CD14-positive monocyte (primary cell): ENCODE data around the gene PPID. TPM values are rescaled to one million over a fixed set of nuclear protein-coding genes. Genes with fewer than 3 reads are reported as not detected.
A peak's percentile ranks its signal among the peaks of the same experiment; 100 is the strongest.

ENCODE experiments used
- DNase-seq, 3 donors: peaks; one replicate each; pipeline ENCODE4 v3.0.0-alpha.2; 2011 to 2022
- H2AFZ ChIP-seq: 2 replicates; pipeline ENCODE4 v1.6.0; 2012; ENCODE audit warnings: mild to moderate bottlenecking, low read depth, low read length, inconsistent platforms; ENCODE audit not compliant: insufficient read depth, poor library complexity, severe bottlenecking
- H3K27ac ChIP-seq, 2 donors: 1 replicate in 1 of 2; 2 replicates in 1 of 2; pipeline ENCODE4 v1.5.1; 2012 to 2013; ENCODE audit warnings: low read length in 2 of 2, control low read depth in 1 of 2, inconsistent platforms in 1 of 2, low read depth in 1 of 2, mild to moderate bottlenecking in 1 of 2
- H3K27me3 ChIP-seq, 2 donors: one replicate each; pipeline versions ENCODE4 v1.6.0 to v1.6.1; 2011 to 2013; ENCODE audit warnings: low read length in 2 of 2; ENCODE audit not compliant: control insufficient read depth in 2 of 2, insufficient read depth in 2 of 2
- H3K36me3 ChIP-seq, 2 donors: replicated peaks in 1 of 2; 1 replicate in 1 of 2; 2 replicates in 1 of 2; pipeline versions ENCODE4 v1.5.1 to v1.6.1; 2012 to 2013; ENCODE audit warnings: low read length in 2 of 2, control low read depth in 1 of 2, inconsistent platforms in 1 of 2, mild to moderate bottlenecking in 1 of 2; ENCODE audit not compliant: insufficient read depth in 2 of 2, control insufficient read depth in 1 of 2
- H3K4me1 ChIP-seq, 2 donors: 1 replicate in 1 of 2; 2 replicates in 1 of 2; pipeline versions ENCODE4 v1.5.1 to v1.6.1; 2012 to 2013; ENCODE audit warnings: low read length in 2 of 2, control low read depth in 1 of 2, inconsistent platforms in 1 of 2, mild to moderate bottlenecking in 1 of 2, moderate library complexity in 1 of 2; ENCODE audit not compliant: insufficient read depth in 2 of 2, control insufficient read depth in 1 of 2
- H3K4me2 ChIP-seq: replicated peaks from 2 replicates; pipeline ENCODE3; 2012; ENCODE audit warnings: low read length, moderate library complexity, mild to moderate bottlenecking; ENCODE audit not compliant: poor library complexity, severe bottlenecking; ENCODE audit errors: extremely low read depth
- H3K4me3 ChIP-seq, 3 experiments: fragments of 200-600 bp in 1 of 3; sonication (generic) in 1 of 3; replicated peaks in 1 of 3; 1 replicate in 2 of 3; 2 replicates in 1 of 3; pipeline ENCODE4 v1.5.1; 2011 to 2013; ENCODE audit warnings: low read length in 3 of 3, mild to moderate bottlenecking in 3 of 3, control low read depth in 2 of 3, low read depth in 2 of 3, inconsistent platforms in 1 of 3, moderate library complexity in 1 of 3
- H3K79me2 ChIP-seq: 2 replicates; pipeline ENCODE4 v1.6.0; 2012; ENCODE audit warnings: mild to moderate bottlenecking, control low read depth, inconsistent platforms, low read length, moderate library complexity; ENCODE audit not compliant: insufficient read depth
- H3K9ac ChIP-seq: 2 replicates; pipeline ENCODE4 v1.6.0; 2017; ENCODE audit warnings: low read length, mild to moderate bottlenecking; ENCODE audit not compliant: insufficient read depth, poor library complexity, severe bottlenecking
- H3K9me3 ChIP-seq, 2 donors: replicated peaks in 1 of 2; 1 replicate in 1 of 2; 2 replicates in 1 of 2; pipeline versions ENCODE4 v1.5.1 to v1.6.1; 2012 to 2013; ENCODE audit warnings: low read length in 2 of 2, control low read depth in 1 of 2; ENCODE audit not compliant: control insufficient read depth in 1 of 2, insufficient read depth in 1 of 2
- H4K20me1 ChIP-seq: 2 replicates; pipeline ENCODE4 v1.6.0; 2012; ENCODE audit warnings: mild to moderate bottlenecking, low read length, control low read depth, moderate library complexity; ENCODE audit not compliant: insufficient read depth
- H3K27ac Mint-ChIP-seq, 7 donors: one replicate each; pipeline ENCODE4 v1.8.0; 2020; ENCODE audit warnings: mild to moderate bottlenecking in 7 of 7, mixed read lengths in 7 of 7, moderate library complexity in 6 of 7, inconsistent platforms in 2 of 7
- H3K27me3 Mint-ChIP-seq, 3 donors: one replicate each; pipeline ENCODE4 v1.8.0; 2021 to 2022; ENCODE audit warnings: low read depth in 3 of 3, mild to moderate bottlenecking in 3 of 3, mixed read lengths in 3 of 3, moderate library complexity in 3 of 3, inconsistent platforms in 1 of 3
- H3K36me3 Mint-ChIP-seq, 2 donors: one replicate each; pipeline ENCODE4 v1.8.0; 2020; ENCODE audit warnings: mixed read lengths in 2 of 2, inconsistent platforms in 1 of 2, mild to moderate bottlenecking in 1 of 2
- H3K4me1 Mint-ChIP-seq: one replicate; pipeline ENCODE4 v1.8.0; 2020; ENCODE audit warnings: mild to moderate bottlenecking, mixed read lengths
- H3K4me3 Mint-ChIP-seq, 2 donors: one replicate each; pipeline ENCODE4 v1.8.0; 2020; ENCODE audit warnings: mild to moderate bottlenecking in 2 of 2, mixed read lengths in 2 of 2, moderate library complexity in 1 of 2
- H3K9me3 Mint-ChIP-seq, 7 donors: one replicate each; pipeline ENCODE4 v1.8.0; 2020 to 2022; ENCODE audit warnings: mixed read lengths in 7 of 7, mild to moderate bottlenecking in 6 of 7, moderate library complexity in 6 of 7, inconsistent platforms in 2 of 7
- WGBS: methylation state at CpG from one replicate; pipeline ENCODE4 v1.1.5; 2013; ENCODE audit warnings: missing lambda C conversion rate; ENCODE audit not compliant: insufficient coverage; 5-methylcytosine and 5-hydroxymethylcytosine counted together
- intact Hi-C, 2 donors: fragments of 100-400 bp; cut with micrococcal nuclease; formaldehyde crosslinking; loops; one replicate each; pipeline versions ENCODE4 v1.15.0 to v1.15.1; 2023
- polyA plus RNA-seq, 3 donors: library from polyadenylated mRNA; depleted of rRNA in 1 of 3; unstranded in 2 of 3; stranded (reverse) in 1 of 3; fragments of 300-500 nt in 2 of 3; fragments of >200 nt in 1 of 3; fragmentation: Illumina TruSeq in 2 of 3; gene quantifications; 1 replicate in 2 of 3; 2 replicates in 1 of 3; pipeline ENCODE4 v1.2.3, GENCODE V29; 2012 to 2021
- TF ChIP-seq, protein P1 (sequence below): fragments of 200-600 bp; IDR thresholded peaks from one replicate; pipeline ENCODE4 v1.8.0; 2022; ENCODE audit warnings: antibody characterized with exemption, mild to moderate bottlenecking

The PPID gene
- polyA plus RNA-seq, 3 donors: 11.0 to 30.5 (median 18.1) TPM

DNA sequence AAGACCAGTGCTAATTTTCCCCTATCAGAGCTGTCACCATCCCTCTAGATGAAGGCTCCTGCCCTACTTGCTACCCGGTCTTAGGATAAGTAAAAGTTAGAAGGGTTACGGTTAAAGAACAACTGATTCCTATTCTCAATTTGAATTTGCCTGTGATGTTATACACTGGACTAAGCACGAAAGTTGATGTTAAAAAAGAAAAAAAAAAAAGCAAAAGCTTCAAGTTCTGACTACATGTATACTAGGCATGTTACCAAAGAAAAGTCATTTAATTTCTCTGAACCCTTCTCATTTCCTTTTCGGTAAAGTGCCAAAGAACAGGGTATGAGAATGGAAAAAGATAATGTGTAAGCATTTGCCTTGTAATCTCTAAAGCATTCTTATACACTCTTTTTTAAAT lies 1.4 kb upstream of the PPID start:
- no peak overlapping the region for H3K4me3 ChIP-seq
- H3K9me3 ChIP-seq: no peaks in the 10 kb centered on the region
- intact Hi-C loops: loop anchor here (5.0 to 10.0 kb wide), 4 partner anchors 43 to 480 kb away; partner anchors contain the start of genes C4orf46 (in 1 of the 2), ETFDH (in 1 of the 2) and FNIP2 (in 1 of the 2)
- H4K20me1 ChIP-seq: no peaks in the 10 kb centered on the region
- H3K27ac ChIP-seq: no peak overlapping the region
- no peak overlapping the region for H3K9ac ChIP-seq
- WGBS: no CpG with 5 or more reads among the region's 4 CpGs
- DNase-seq: no peak
- H3K4me2 ChIP-seq: no peak overlapping the region
- TF ChIP-seq, protein P1, sequence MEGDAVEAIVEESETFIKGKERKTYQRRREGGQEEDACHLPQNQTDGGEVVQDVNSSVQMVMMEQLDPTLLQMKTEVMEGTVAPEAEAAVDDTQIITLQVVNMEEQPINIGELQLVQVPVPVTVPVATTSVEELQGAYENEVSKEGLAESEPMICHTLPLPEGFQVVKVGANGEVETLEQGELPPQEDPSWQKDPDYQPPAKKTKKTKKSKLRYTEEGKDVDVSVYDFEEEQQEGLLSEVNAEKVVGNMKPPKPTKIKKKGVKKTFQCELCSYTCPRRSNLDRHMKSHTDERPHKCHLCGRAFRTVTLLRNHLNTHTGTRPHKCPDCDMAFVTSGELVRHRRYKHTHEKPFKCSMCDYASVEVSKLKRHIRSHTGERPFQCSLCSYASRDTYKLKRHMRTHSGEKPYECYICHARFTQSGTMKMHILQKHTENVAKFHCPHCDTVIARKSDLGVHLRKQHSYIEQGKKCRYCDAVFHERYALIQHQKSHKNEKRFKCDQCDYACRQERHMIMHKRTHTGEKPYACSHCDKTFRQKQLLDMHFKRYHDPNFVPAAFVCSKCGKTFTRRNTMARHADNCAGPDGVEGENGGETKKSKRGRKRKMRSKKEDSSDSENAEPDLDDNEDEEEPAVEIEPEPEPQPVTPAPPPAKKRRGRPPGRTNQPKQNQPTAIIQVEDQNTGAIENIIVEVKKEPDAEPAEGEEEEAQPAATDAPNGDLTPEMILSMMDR: no peak
- Mint-ChIP-seq H3K27ac (peak overlapping the region in 1 of 7 donors; percentile 41), H3K4me3 (no peak overlapping the region), H3K9me3 (no peaks in the 10 kb centered on the region), H3K4me1 (peaks cover 18% of the 10 kb centered on the region), H3K36me3 (peaks cover 13 to 18% of the 10 kb centered on the region in 2 donors), H3K27me3 (peaks cover 0 to 4% (median 4%) of the 10 kb centered on the region in 3 donors)
- H2AFZ ChIP-seq: no peak overlapping the region
- H3K4me1 ChIP-seq: peaks cover 11 to 12% of the 10 kb centered on the region in 2 donors
- H3K36me3 ChIP-seq: peaks cover 10 to 16% of the 10 kb centered on the region in 2 donors
- H3K27me3 ChIP-seq: peaks cover 0 to 4% of the 10 kb centered on the region in 2 donors
- H3K79me2 ChIP-seq: peaks cover 34% of the 10 kb centered on the region

DNA sequence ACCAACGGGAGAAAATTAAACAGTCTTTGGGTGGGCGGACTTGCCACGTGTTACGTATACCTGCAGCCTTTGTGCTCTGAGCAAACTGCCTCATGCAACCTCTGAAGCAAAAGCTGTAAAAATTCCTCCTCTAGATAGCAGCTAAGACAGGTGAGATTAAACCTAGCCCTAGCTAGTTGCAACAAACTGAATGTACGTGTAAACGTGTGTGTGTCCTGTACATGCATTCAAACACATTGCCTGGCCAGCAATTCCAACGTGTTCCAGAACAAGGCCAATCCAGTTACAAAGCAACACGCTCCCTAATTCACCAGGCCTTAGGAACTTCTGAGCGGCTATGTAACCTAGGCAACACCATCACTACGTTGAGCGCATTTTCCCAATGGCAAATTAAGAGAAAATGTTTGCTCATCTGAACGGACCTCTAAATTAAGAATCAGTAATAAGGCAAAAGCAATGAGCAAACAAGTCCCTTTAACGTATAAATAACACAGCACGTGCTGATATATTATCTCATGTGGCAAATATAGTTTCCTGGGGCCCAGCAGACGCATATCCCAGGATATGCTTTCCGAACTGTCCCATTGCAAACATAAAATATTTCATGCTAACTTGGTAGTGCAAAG lies 792 bp downstream of the PPID start:
- 19% methylated on average over 12 of the region's 16 CpGs for WGBS
- Histone ChIP-seq H3K4me3 (peak overlapping the region; percentile 52 to 97 (median 90)), H3K4me2 (peak overlapping the region; percentile 85), H3K9ac (peak overlapping the region; percentile 95), H3K36me3 (peaks cover 32 to 38% of the 10 kb centered on the region in 2 donors), H2AFZ (peak overlapping the region; percentile 93), H4K20me1 (no peaks in the 10 kb centered on the region), H3K27me3 (no peaks in the 10 kb centered on the region), H3K27ac (peak overlapping the region; percentile 96 to 98), H3K4me1 (peaks cover 11 to 12% of the 10 kb centered on the region in 2 donors), H3K9me3 (no peaks in the 10 kb centered on the region), H3K79me2 (peaks cover 41% of the 10 kb centered on the region)
- intact Hi-C loops: loop anchor here (5.0 to 10.0 kb wide), 3 partner anchors 45 to 482 kb away; partner anchors contain the start of genes C4orf46 (in 1 of the 2), ETFDH (in 1 of the 2) and FNIP2 (in 1 of the 2)
- Mint-ChIP-seq H3K9me3 (no peaks in the 10 kb centered on the region), H3K27me3 (no peaks in the 10 kb centered on the region), H3K27ac (peak overlapping the region; percentile 97 to 99 (median 98)), H3K4me3 (peak overlapping the region; percentile 97 to 100), H3K36me3 (peaks cover 35 to 39% of the 10 kb centered on the region in 2 donors), H3K4me1 (peaks cover 18% of the 10 kb centered on the region)
- peak in 1 of 3 donors; percentile 33 for DNase-seq
- TF ChIP-seq, protein P1: no peak
